Hematopoietic multipotent progenitor cell (in vitro differentiated cells): ENCODE results near the gene MUC2. TPM values are rescaled to one million over a fixed set of nuclear protein-coding genes. Genes with fewer than 3 reads are reported as not detected.

ENCODE experiments used
- DNase-seq, 3 donors: peaks; one replicate each; pipeline ENCODE4 v3.0.0-alpha.2; 2011 to 2015; ENCODE audit warnings: low read depth in 2 of 3, low spot score in 2 of 3
- total RNA-seq: library from RNA; depleted of rRNA; stranded (reverse); fragments of >200 nt; gene quantifications from one replicate; pipeline ENCODE4 v1.2.3, GENCODE V29; 2012

The MUC2 gene
- total RNA-seq, 1 donor: not detected

DNA sequence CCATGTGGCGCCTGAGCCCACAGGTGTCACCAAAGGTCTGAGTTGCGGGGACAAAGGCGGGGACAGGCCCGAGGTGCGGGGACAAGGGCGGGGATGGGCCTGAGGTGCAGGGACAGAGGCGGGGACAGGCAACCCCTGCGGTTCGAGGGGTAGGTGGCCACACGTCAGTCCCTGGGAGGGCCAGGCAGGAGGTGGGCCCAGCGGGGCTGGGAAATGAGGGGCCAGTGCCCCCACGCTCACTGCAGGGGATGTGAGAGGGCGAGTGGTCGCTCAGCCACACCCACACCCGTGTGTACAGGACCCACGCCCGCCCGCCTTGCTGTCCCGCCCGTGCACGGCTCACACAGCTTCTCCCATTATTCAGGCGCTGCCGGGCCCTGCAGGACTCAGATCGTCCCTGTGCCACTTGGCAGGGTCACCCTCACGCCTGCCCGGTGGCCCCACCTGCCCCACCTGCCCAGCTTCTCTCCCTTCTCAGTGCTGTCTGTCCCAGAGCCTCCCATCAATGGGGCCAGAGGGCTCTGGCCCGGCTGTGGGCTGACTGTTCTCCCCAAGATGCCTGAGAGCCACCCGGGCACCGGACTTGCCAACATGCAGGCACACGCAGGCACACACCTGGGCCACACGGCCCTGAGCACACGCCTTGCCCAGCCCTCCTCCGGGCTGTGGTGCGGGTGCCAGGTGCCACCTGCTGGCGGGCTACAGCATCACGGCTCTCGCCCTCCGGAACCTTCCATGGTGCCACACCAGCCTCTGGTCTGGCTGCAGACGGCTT is 23.9 kb upstream of the MUC2 start:
- DNase-seq: peak; percentile 50 to 75 (median 62)

DNA sequence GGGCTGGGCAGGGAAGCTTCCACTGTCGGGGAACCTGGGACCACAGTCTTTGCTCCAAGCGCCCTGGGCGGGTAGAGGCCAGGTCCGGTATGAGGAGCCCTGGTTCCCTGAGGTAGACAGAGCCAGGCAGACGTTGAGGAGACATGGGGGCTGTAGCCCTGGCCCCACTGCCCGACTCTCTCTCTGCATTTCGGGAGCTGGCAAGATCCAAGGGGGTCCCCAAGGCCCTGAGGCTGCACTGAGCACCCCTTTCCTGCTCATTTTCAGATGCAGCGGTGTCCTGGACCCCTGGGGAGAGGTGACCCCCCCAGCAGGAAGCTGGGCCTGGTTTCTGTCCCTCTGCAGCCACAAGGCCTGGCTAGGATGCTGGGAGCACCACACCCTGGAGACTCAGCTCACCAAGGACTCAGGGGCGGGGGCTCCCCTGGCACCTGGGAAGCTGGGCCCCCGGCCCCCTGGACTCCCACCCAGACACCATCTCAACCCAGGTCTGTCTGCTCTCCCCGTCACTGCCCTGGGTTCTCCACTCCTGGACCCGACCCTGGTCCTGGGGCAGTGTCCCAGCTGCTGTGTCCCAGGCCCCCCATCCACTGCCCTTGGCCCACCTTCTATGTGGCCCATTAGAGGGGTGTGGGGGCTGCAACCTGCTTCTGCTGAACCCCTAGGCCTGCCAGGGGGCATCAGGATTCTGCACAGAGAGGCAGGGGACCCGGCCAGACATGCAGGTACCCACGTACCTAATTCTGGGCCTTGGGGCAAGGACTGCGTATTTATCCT is 23.1 kb upstream of the MUC2 start:
- DNase-seq: no peak

DNA sequence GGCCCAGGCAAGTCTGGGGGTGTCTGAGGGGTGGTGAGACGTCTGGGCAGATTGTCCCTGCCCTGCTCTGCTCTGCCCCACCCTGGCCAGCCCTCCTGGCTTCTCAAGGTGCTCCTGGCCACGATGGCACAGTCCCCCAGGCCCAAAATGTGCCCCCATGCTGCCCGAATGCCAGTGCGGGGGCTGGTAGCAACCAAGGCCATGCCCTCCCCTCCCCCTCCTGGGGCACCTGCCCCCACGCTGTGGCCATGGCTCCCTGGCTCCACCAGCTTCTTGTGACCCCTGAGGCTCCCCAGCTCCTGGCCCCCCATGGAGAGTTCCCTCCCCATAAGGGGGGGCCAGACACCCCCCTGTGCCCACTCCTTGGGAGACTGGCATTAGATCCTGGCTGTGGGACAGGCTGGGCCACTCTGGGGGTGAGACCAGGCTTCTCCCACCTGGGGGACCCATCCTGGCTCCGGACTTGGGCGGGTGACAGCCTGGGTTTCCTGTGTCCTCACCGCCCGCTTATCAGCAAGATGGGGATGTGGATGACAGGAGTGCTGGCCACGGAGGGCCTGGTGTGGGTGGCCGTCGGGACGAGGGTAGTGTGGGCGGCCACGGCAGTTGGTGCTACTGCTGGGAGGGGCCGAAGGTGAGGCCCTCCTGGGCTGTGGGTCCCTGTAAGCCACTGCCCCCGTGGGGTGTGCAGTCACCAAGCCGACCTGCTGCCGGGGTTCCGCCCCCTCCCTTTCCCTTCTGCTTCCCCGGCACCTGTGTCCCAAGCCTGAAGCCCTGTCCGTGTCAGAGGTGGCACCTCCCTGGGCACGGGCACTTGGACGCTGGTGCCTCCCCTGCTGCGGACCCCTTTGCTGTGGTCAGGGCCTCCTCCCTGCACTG is 22.3 kb upstream of the MUC2 start:
- no peak for DNase-seq

DNA sequence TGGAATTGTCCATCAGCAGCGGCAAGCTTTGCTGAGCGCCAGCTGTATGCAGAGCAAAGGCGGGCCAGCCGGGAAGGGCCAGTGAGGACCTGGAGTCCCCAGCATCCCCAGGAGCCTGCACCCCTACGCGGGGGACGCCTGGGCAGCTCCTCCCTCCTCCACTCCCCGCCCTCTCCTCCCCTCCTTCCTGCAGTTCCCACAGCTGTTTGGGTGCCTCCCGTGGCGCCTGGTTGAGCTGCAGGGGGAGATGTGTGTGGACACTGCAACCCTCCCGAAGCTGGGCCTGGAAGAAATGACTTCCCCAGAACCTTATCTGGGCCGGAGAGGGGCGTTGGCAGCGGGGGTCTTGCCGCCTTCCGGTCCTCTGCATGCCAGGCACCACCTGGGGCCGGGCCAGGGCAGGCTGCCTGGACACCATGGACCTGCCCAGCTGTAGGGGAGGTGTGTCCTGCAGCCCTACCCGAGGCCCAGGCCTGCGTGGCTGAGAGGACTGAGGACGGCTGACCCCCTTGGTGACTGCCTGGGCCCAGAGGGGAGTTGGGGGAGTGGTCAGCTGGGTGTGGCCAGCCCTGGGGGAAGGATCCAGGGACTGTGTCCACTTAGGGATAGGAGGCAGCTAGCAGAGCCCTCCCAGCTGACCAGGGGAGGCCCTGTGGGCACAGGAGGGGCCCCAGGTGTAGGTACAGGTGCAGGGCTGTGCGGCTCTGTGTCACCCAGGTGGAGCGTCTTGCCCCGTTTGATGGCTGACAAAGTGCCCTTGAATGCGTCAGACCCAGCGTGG is 21.4 kb upstream of the MUC2 start:
- no peak for DNase-seq

DNA sequence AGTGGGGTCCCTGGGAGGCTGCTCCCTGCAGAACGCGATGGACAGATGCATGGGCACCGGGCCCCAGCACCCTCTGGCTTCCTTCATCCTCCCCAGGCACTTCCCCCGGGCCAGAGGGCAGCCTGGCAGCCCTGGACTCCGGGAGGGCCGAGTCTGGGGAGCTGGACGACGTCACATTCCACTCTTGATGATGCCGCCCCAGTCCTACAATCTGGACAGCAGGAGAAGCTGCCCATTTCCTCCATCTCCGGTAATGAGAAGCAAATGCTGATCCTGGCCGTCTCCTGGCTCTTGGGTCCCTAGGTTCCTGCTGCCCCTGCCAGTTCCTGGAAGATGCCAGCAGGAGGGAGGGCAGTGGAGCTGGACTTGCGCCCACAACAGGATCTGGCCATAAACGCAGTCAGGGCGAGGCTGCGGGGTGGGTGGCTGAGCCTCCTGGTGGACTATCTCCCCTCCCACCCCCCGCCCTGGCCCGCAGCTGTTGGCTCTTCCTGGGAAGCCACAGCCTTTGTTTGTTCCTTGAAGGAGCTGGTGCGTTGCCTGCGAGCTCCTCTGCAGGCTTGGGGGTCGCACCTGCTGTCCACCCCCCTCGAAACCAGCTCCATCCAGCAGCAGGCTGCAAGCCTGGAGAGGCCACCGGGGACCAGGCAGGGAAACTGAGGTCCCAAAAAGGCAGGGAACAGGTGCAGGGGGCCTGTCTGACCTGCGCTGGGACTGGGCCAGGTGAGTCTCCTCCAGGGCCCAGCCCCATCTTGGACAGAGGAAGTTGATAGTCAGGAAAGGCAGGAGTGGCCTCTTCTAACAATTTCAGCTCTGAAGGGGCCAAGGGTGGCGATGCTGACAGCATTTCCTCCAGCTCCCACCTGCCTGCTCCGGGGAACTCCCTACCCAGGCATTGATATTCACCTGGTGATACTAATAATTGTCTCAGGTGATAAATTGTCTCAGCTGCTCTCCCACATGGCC is 20.2 kb upstream of the MUC2 start:
- no peak for DNase-seq

DNA sequence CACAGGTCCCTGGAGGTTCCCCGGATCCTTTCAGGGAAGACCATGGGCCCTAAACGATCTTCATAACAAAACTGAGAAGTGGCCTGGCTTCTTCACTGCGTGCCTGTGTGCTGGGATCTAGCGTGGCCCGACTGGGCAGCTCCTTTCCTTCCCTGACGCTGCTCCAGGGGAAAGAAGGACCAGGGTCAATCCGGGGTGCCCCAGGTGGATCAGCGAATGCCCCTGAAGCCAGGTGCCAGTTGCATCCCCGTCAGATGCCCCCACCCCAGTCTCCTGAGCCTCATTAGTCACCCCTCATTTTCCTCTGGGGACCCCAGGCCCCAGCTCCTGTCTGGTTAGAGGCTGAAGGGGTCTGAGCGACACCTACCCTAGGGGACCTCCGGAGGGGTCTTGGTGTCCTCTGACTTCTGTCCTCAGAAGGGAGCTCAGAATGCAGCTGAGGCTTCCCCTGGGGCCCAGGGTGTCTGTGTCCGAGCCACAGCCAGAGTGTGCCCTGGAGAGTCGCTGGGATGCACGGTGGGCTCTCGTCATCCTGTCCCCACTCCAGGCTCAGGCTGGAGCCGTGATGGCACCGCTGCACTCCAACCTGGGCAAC is 19.5 kb upstream of the MUC2 start:
- no peak for DNase-seq

DNA sequence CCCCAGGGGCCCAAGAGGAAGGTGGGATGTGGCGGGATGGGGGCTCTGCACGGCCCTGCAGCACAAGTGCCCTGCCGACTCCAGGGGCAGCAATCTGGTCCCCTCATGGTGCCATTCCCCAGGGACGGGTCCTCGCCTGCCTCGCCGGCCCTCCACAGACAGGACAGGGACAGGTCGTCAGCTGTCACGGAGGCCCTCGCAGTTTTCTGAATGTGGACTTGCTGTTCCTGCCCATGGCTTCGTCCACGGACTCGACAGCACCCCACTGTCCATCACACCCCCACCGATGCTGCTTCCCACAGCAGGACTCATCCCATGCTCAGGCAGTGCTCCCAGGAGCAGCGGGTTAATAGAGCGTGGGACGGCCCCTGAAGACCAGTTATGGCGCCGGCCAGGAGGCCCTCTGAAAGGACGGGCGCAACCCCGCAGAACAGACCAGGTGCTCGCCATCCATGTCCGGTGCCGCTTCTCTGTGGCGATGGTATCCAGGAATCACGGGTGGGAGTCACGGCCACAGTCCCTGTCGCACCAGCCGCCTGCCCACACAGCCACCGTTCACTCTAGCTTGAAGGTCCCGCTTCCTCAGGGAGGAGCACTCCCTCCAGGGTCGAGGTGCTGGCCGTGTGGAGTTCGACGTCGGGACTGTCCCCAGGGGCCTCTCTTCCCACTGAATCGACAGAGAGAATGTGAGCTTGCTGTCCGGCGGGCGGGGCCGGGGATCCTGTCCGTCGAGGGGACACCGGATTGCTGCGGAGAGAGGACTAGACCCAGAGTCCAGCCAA is 18.5 kb upstream of the MUC2 start:
- DNase-seq: no peak

DNA sequence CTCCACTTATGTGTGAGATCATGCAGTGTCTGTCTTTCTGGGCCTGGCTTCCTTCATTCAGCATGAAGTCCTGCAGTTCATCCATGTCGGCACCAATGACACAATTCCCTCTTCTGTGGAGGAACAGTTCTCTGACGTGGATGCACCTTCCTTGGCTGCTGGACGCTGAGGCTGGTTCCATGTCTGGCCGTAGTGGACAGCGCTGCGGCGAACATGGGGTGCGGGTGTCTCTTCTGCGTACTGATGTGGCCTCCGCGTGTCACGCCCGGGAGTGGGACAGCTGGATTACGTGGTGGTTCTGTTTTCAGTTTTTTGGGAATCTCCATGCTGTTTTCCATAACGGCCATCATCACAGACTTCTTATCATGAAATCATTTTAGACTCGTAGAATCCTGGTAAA is 16.9 kb upstream of the MUC2 start:
- no peak for DNase-seq

DNA sequence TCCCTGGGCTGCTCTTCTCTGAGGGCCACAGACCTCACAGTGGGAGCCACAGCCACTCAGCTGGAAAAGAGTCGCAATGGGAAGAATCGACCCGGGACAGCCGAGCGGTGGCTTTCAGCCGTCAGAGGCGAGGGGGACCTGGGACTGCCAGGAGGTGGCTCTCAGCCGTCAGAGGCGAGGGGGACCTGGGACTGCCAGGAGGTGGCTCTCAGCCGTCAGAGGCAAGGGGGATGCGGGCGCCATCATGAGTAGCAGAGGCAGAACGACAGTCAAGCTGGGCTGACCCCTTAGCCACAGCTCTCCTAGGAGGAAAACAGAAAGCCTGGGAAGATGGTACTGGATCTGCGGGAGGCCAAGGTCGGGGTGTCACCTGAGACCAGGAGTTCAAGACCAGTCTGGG is 14.9 kb upstream of the MUC2 start:
- no peak for DNase-seq

DNA sequence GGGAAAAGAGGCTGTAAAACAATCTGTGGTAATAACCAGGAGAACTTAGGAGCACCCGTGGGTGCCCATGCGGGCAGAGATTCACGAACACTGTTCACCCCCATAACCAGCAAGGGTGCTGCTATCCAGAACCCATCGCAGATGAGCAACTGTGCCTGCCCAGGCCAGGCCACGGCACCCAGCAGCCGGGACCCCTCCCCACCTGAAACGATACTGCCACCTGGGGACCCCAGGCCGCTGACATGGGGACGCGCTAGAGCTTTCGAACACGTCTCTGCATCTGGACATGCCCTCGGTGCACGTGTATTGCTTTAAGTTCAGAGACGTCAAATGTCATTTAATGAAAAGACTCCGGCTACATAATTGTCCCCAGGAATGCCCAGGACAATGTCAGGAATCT is 14.3 kb upstream of the MUC2 start:
- DNase-seq: no peak

DNA sequence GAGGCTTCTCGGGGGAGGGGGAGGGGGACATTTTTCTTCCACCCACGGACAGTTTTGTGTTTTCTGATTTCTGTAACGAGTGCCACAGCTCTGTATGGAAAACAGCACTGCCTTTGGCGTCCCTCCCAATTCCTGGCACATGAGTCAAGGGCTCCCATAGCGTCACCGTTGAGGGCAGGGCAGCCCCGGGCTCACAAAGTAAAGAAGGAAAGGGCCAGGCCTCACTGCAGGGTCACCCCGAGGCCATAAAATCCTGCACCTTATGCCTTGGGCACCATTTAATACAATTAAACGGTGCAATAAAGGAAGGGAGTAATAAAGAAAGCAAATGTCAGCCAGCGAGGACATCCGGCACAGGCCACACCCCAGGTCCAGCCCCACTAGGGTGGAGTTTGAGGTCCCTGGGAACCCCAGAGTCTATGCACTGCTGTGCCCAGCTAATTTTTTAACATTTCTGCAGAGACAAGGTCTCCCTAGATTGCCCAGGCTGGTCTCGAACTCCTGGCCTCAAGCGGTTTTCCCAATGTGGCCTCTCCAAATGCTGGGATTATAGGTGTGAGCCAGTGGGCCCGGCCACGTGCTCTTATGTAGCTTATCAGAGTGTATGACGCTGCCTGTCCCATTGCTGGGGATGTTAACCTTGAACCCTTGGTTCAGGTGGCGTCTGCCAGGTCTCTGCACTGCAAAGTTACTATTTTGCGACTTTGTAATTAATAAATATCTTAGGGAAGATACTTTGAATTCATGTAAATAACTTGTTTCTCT is 13.6 kb upstream of the MUC2 start:
- DNase-seq: no peak

DNA sequence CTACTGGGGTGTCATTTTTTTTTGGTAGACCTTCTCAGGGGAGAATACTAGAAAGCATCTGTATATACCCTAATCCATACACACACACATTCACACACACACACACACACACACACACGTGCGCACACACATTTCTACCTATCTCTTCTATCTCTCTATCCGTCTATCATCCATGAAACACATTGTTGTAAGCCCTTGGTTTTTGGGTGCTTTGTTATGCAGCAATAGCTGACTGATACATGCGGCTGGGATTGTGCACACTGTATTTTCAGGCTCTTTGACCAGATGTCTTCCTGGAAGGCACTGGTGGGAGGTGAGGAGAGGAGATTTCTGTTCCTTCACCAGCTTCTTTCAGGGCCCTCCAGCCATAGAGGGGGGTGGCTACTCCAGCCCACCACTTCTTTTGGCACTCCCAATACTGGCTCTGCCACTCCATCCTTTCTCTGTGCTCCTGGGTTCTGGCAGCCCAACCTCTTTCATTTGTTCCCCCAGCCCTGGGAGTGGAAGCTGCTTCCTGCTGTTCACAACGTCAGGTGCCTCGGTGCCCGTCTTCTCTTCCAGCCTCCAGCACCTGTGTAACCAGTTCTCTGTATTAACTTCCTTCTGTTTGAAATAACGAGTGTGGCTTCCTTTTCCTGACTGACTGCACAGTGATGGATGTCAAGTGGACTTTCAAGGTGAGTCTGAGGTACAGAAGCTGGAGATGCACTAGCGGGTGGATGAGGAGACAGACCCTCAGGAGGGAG is 12.4 kb upstream of the MUC2 start:
- no peak for DNase-seq

DNA sequence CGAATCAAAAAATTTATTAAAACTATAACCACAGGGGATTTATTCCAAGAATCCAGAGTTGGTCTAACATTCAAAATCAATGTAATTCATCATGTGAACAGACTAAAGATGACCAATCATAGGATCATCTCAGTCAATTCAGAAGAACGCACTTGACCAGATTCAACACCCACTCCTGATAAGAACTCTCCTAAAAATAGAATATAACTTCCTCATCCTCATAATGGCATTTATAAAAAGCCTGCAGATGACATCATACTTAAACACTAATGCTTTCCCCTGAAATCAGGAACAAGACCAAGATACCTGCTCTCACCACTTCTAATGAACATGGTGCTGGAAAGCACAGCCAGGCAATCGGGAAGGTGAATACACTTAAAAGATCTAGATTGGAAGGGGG is 10.5 kb upstream of the MUC2 start:
- peak in 1 of 3 donors; percentile 26 for DNase-seq

DNA sequence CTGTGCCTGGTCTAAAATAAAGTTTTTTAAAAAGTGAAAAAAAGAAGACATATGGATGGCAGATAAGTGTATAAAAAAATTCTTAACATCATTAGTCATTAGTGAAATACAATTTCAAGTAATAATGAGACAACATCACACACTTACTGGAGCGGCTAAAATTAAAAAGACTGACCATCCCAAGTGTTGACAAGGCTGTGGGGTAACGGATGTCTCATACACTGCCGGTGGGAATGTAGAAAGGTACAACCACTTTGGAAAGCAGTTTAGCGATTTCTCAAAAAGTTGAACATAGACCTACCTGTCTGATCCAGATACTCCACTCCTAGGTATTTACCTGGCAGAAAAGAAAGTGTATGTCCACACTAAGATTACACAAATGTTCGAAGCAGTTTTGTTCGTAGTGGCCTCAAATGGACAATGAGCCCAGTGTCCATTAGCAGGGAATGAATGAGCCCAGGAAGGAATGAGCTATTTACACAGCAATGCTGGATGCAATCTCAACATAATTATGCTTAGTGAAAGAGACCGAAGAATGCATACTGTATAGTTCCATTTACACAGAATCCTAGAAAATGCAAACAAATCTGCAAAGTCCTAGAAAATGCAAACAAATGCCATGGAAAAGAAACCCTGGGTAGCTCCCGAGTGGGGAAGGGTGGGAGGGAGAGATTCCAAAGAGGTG is 6.7 kb upstream of the MUC2 start:
- no peak for DNase-seq

DNA sequence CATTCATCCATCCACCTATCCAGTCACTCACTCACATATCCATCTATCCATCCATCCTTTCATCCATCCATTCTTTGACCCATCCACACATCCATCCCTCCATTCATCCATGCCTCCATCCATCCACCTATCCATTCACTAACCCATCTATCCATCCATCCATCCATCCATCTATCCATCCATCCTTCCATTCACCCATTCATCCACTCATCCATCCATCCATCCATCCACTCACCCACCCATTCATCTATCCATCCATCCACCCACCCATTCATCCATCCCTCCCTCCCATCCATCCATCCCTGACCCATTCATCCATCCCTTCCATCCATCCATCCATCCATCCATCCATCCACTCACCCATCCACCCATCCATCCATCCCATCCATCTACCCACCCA is 4.9 kb upstream of the MUC2 start:
- no peak for DNase-seq
